Fibroblast of peridontal ligament (primary cell): ENCODE results near the gene HEMK1.
A peak's percentile ranks its signal among the peaks of the same experiment; 100 is the strongest.

ENCODE experiments used
- DNase-seq: peaks from one replicate; pipeline ENCODE4 v3.0.0-alpha.2; 2010; ENCODE audit errors: extremely low read depth

Gene HEMK1

DNA sequence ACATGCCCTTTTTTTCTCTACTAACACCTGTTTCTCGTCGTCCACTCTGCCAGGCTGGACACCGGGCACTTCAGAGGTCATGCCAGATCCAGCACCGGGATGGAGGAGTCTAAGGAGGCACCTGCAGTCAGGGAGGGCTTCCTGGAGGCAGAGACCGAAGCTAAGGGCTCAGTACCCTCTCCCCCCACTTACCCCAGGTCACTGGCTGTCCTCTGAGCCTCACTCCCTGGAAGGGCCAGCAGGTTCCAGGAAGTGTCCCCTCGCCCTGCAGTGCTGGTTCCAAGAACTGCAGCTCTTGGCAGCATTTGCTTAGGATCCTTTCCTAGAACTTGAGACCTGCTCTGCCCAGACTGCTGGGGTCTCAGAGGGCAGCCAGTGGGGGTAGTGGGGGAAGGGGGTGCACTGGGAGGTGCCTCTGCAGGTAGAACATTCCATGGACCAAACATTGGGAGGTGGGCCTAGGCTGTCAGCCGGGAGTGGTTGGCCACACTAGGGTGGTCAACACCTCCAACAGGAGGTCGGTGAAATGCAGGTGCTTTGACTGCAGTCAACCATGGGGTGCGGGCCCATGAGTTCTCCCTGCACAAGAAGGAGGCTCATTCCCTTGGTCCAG is 30.9 kb downstream of the HEMK1 start:
- DNase-seq = no peak

GRCh38 chr3:50600841-50601591 is 31.7 kb downstream of the HEMK1 start:
- peak; percentile 97 for DNase-seq

DNA sequence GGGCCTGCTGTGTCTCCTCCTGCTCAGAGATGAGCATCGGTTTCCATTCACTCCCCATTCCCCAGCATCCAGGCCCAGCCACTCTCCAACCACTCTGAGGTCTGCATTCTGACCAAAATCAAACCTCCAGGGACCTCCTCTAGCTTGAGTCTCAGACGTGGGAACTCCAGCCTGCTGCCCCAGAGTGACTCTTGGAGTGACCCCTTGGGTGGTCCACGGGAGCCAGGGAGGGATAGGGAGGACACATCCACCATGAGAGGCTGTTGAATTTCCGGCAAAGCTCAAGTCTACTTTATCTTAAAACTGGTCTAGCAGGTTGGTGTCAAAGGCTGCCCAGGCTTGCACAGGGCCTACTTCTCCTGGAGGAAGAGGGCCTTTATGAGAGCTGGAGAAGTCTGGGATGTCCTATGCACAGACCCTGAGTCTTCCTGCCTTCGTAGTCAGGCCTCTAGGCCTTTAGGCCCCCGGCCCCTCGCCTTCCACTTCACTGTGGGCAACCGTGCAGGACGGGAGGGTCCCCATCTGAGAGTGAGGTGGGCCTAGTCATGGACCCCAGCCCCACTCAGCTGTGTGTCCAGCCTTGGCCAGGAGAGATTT is 33.4 kb downstream of the HEMK1 start:
- DNase-seq = peak; percentile 30

DNA sequence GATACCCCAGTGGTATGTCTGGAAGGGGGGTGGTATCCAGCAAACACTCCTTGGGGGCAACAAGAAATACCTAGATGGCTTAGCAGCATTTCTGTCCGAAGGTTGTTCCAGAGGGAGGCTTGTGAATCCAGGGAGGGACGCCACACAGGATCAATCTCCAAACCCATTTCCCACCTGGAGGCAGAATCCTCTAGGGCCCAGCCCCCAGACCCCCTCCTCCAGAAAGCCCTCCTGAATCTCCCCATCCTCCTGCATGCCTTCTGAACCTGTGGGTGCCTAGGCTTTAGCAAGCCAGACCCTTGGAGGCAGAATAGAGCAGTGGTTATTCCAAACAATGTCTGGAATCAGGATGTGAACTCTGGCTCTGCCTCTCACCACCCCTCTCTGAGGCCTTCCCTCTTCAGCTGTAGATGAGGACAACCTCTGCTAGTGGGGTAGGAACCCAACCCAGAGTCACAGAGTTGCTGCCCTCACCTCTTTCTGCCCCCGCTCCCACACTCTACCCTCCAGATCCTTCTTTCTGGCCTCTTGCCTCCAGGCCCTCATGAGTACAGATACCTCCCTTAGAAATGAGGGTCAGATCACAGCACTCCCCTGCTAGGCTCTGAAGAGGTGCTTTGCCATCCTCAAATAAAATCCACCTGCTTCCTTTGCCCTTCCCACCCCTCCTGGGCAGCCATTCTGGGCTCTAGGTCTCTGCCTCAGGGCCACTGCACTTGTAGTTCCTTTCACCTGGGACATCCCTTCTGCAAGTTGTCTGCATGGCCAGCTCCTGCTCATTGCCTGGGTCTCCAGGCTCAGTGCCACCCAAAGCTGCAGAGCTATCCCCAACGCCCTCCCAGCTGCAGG is 34.2 kb downstream of the HEMK1 start:
- DNase-seq = no peak

DNA sequence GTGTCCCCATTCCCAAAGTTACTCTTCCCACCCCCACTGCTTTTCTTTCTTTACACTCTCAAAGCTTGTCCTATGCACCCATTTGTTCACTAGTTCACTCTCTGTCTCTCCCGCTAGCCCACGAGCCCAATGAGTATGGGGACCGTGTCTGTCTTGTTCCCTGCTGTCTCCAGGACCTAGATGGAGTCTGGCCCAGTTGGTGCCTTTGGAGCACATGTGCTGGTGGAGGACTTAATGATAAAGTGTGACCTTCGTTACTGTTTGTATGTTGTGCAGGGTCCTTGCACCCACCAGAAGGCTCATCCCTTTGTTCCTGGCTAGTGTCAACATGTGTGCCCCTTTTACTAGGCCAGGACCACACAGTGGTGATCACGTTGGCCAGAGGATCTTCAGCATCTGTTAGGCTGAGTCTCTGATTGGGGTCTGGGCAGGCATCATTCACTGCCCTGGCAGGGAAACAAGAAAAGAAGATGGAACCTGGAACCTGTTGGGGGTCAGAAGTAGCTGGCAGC is 34.8 kb downstream of the HEMK1 start:
- no peak for DNase-seq

DNA sequence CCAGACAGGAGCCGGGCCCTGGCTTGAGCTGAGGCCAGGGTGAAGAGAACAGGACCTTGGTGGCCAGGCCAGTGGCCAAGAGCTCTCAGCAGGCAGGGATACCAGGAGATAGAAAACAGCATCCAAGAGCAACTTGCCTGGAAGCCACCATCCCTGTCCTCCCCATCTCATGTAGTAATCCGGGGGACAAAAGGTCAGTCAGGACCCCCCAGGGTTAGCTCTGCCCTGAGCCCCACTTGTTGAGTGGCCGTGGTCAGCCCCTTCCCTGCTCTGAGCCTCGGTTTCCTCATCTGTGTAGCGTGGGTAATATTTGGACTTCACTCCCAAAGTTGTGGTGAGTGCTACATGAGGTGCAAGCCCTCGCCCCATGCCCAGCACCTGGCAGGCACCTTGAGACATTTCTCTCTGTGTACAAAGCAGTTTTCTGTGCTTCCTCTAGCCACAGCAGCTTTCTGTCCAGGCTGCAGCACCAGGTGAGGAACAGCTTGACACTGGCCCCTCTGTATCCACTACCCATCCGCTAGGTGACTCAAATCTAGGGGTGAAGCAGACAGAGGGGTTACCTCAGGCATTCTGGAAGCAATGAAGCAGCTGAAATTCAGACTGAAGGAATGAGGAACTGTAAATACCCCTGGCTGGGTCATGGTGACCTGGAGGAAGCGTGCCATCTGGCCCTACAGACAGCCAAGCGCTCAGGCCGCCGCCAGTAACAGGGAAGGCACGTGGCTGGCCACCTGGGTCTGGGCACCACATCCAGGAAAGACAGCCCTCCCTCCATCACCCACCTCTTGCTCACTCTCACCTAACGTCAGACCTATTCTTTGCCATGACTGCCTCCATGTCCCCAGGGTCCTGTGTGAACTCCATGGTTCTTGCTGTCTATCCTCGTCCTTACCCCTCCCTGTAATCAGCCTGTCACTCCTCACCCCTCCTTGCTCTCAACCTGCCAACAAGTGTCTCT is 35.6 kb downstream of the HEMK1 start:
- no peak for DNase-seq

- no peak for DNase-seq
Measured at GRCh38 chr3:50605901-50606326, 36.6 kb downstream of the HEMK1 start.

GRCh38 chr3:50606596-50606995 is 37.3 kb downstream of the HEMK1 start:
- DNase-seq = no peak

GRCh38 chr3:50607271-50608091 is 38.2 kb downstream of the HEMK1 start:
- no peak for DNase-seq

- DNase-seq = no peak
Measured at GRCh38 chr3:50608278-50608677, 39.0 kb downstream of the HEMK1 start.

GRCh38 chr3:50609071-50609762 is 39.9 kb downstream of the HEMK1 start:
- DNase-seq = no peak

DNA sequence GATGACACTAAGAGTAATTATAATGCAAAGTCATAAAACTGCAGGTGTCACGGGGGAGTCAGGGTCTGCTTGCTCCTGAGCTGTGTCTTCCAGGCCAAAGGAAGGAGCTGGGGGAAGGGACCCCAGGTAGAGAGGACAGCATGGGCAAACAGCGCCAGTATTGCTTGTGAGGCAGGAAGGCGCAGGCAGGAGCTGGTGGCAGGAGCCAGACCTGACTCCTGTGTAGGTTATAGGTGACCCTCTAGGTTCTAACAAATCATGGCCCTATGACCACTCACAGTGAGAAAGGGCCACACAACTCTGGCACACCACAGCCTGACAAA is 40.4 kb downstream of the HEMK1 start:
- DNase-seq = no peak

GRCh38 chr3:50610181-50610971 is 41.1 kb downstream of the HEMK1 start:
- no peak for DNase-seq

GRCh38 chr3:50610992-50611463 is 41.7 kb downstream of the HEMK1 start:
- DNase-seq = no peak

DNA sequence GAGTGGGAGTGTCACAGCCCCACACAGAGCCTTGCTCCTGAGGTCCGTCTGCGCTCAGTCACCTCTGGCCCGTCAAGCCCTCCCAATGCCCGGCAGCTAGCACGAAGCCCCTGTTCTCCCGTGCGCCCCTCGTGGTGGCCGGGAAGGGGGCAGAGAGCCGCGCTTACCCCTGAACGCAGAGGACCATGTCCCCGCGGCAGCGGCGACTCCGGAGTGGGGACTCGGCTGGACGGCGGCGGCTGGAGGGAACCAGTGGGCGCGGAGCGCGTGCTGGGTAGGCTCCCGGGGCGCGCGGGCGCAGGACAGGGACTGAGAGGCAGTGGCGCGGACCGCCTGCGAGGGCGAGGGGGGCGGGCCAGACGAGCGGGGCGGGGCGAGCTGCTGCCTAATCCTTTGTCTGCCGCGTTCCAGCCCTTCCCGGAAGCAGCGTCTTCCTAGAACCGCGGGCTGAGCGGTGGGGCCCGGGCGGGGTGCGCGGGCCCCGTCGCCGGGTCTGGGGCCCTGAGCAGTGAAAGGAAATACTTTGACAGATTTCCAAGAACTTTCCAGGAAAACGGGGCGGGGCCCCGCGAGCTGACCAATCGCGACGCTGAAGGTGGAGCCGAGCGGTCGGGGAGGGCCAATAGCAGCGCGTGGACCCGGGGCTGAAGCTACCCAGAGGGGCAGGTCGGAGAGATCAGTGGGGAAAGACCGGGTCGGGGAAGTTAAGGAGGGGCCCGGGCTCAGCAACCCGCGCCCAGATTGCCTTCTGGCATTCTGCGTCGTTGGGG is 42.3 kb downstream of the HEMK1 start, which contains the start of gene CISH:
CISH (minus strand) TSS at position 311 of the 770 bp plus-strand sequence; CDS start at position 187, 124 bp downstream.
- peak; percentile 92 for DNase-seq

DNA sequence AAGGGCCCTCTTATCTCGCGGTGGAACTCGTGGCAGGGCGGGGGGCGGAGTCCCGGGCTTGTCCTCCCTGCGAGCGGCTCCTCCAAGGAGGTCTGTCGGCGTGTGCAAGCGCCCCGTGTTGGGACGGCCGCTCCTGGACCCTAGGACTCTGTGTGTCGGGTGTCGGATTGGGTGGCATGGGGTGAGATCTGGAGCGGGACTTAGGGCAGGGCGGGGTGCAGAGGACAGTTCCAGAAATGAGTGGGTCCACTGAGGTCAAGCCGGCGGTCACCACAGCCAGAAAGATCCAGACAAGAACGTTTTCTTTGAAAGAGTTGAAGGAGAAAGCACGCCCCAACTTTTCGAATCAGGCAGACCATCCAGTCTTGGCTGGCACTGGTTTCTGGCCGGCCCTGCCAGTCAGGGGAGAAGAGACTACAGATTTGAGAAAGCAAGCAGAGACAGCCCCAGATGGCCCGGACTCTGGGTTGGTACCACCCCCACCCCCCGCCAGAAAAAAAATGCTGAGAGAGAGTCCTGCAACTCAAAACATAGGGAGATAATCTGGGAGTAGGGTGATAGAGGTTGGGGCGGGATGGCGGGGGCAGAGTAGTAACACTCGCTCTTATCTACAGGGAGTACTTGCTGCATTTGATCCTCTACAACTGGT is 43.0 kb downstream of the HEMK1 start:
- no peak for DNase-seq
